CD4-positive, alpha-beta T cell treated with Interleukin-15 for 1 hour (primary cell): Measurements from ENCODE around the gene PXK.

Experiments
- DNase-seq: peaks from one replicate; pipeline ENCODE4 v3.0.0-alpha.2; 2020

The PXK gene

GRCh38 chr3:58386626-58387365, 54.1 kb downstream of the PXK start:
- no peak for DNase-seq

- no peak for DNase-seq
Observed at GRCh38 chr3:58387650-58388546, 55.2 kb downstream of the PXK start.

- DNase-seq, result no peak
Observed at GRCh38 chr3:58388550-58389091, 55.9 kb downstream of the PXK start.

GRCh38 chr3:58391156-58391865, 58.6 kb downstream of the PXK start:
- no peak for DNase-seq

GRCh38 chr3:58392181-58392580, 59.5 kb downstream of the PXK start:
- no peak for DNase-seq

GRCh38 chr3:58394339-58394738, 61.6 kb downstream of the PXK start:
- DNase-seq, result no peak

- no peak for DNase-seq
Observed at GRCh38 chr3:58398669-58399333, 66.1 kb downstream of the PXK start.

GRCh38 chr3:58403513-58404109, 70.9 kb downstream of the PXK start:
- DNase-seq, result no peak

GRCh38 chr3:58404396-58404795, 71.7 kb downstream of the PXK start:
- DNase-seq, result no peak

- DNase-seq, result no peak
Observed at GRCh38 chr3:58408906-58409305, 76.2 kb downstream of the PXK start.

- DNase-seq, result no peak
Observed at GRCh38 chr3:58409663-58410062, 77.0 kb downstream of the PXK start.

- no peak for DNase-seq
Observed at GRCh38 chr3:58411036-58411435, 78.3 kb downstream of the PXK start.

GRCh38 chr3:58411851-58412830, 79.4 kb downstream of the PXK start:
- DNase-seq, result no peak

- no peak for DNase-seq
Observed at GRCh38 chr3:58414538-58415197, 82.0 kb downstream of the PXK start.

- no peak for DNase-seq
Observed at GRCh38 chr3:58416191-58416590, 83.5 kb downstream of the PXK start.

GRCh38 chr3:58417075-58417474, 84.4 kb downstream of the PXK start:
- DNase-seq, result no peak

- no peak for DNase-seq
Observed at GRCh38 chr3:58418227-58418626, 85.5 kb downstream of the PXK start.

- no peak for DNase-seq
Observed at GRCh38 chr3:58419780-58420507, 87.3 kb downstream of the PXK start.

- DNase-seq, result no peak
Observed at GRCh38 chr3:58421004-58421403, 88.3 kb downstream of the PXK start.
